Endothelial cell of hepatic sinusoid (primary cell): ENCODE results near the gene HSD17B2.
"Not testable (repeated sequence)": the region's sequence is repeated elsewhere in the genome, so short reads cannot be mapped to it uniquely, and the experiment has no call there.

Experiments used
- in situ Hi-C: cut with HindIII; loops from 2 replicates; pipeline ENCODE4 v1.10.0; 2017; ENCODE audit warnings: low sequenced_read_pairs

Gene HSD17B2, protein sequence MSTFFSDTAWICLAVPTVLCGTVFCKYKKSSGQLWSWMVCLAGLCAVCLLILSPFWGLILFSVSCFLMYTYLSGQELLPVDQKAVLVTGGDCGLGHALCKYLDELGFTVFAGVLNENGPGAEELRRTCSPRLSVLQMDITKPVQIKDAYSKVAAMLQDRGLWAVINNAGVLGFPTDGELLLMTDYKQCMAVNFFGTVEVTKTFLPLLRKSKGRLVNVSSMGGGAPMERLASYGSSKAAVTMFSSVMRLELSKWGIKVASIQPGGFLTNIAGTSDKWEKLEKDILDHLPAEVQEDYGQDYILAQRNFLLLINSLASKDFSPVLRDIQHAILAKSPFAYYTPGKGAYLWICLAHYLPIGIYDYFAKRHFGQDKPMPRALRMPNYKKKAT

GRCh38 chr16:82034981-82035612, at the start of gene HSD17B2:
Gene HSD17B2 (plus strand): TSS chr16:82035253. CDS start chr16:82035425, 172 bp downstream.
- in situ Hi-C loops: no loop called here

DNA sequence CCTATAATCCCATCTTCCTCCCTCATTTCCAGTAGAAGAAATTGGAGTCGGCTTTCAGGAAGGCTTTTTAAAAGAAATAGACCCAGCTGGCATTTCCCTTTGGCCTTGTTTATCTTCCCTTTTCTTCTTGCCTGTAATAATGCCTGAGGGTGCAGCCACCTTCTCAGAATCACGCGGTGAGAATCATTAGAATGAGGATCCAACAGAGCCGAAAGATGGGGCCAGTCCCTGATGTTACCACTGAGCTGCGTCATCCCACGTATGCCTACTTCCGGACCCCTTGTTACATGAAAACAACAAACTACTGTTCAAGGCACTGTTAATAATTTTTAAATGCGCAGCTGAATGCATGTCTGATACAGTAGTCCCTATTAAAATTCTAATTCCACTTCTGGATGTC, 47.9 kb upstream of the HSD17B2 start:
- in situ Hi-C loops: no loop called here

DNA sequence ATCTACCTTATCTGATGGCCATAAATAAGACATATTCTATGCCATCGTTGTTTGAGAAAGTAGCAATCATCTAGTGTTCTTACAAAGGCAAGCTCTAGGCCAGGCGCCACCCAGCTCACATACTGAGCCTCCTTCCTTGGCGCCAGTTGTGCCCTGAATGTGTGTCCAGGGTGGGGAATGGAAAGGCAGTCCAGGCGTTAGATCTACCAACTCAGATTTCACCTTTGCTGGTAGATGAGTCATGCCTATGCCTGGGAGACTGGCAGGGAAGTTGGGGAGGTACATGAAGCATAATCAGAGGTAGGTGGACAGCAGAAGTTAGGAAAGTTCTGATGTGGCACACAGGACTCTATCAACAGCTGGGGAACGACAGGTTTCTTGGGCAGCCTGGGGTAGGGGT, 47.3 kb upstream of the HSD17B2 start:
- in situ Hi-C loops: no loop called here

DNA sequence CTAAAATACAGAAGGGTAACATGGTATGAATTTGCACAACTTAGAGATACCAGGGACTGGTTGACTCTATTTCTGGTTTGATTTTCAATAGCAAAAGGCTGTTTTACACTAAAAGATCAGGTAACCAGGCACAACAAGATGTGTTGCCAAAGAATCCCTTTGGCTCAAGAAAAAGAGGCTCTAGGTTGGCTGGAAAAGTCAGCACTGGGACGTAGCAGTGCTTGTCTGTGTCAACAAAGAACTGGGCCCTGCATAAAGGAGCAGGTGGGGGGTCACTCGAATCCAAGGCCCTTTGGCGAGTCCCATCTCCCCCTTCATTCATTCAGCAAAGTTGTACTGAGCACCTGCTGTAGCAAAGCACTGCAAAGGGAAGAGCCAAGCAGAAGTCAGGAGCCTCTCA, 42.2 kb upstream of the HSD17B2 start:
- in situ Hi-C loops: no loop called here

DNA sequence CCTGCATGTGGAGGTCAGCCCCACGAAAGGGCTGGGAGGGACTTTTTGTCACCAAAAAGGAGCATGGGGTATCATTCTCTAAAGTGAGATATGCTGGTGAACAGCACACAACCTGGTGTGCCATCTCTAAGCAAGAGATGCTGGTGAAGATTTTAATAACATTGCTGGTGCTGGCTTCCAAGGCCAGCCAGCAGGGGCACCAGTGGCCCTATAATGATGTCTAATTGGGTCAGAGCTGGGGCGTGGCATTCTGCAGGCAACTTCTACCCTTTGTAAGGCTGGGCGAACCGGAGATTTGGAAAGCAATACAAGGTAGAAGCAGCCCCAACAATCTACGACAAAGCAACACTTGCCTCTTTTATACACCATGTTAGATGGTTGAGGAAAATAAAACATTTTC, 40.6 kb upstream of the HSD17B2 start:
- in situ Hi-C loops: no loop called here

GRCh38 chr16:81995651-81996050, 39.4 kb upstream of the HSD17B2 start:
- in situ Hi-C loops: no loop called here

GRCh38 chr16:81996664-81997509, 38.2 kb upstream of the HSD17B2 start:
- in situ Hi-C loops: no loop called here

DNA sequence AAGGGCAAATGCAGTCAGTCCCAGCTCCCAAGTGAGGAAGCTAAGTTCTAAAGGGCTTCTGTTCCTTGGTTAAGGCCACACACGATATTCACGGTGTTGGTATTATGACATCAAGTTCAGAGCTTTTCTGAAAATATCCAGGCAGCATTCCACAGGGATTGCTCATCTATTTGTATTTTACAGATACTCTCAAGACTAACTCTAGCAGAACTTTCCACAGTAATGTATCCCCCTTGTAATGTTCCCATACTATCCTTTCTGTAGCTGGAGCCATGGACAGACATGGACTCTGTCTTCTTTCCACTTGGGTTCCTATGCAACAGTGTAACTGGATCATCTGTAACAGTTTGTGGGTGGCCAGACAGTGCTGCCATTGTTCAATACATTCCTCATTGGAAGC, 37.3 kb upstream of the HSD17B2 start:
- in situ Hi-C loops: no loop called here

- in situ Hi-C loops: no loop called here
Measured at GRCh38 chr16:82002831-82003230, 32.2 kb upstream of the HSD17B2 start.

DNA sequence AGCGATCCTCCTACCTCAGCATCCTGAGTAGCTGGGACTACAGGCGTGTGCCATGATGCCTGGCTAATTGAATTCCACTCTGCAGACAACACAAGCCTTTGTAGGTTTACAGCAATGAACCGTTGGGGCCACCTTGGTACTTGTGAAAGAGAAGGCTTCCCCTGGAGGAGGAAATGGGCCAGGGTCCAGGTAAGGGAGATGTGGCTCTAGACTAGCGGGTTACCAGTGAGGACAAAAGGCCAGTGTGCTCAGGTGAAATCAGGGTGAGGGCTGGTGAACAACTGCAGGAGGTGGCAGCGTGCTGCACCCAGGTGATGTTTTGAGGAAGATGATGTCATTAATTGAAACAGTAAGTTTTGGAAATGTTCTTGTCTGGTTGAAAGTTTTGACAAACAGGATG, 30.5 kb upstream of the HSD17B2 start:
- in situ Hi-C loops: no loop called here

- in situ Hi-C loops: no loop called here
Measured at GRCh38 chr16:82005027-82005830, 29.8 kb upstream of the HSD17B2 start.

- in situ Hi-C loops: no loop called here
Measured at GRCh38 chr16:82006036-82006435, 29.0 kb upstream of the HSD17B2 start.

DNA sequence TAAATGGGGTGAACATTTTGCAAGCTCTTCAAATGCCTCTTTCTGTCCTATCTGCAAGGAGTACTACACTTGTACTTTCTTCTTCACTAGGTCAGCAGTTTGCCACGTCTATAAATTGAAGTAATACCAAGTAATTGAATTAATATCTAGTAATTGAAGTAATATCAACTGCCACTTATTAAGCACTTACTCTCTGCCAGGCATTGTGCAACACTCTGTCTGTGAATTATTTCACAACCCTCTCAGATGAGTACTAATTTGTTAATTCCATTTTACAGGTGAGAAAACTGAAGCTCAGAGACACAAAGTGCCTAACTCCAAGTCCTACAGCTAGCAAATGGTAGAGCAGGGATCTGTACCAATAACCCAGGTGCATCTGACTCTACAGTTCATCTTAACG, 27.9 kb upstream of the HSD17B2 start:
- in situ Hi-C loops: no loop called here

GRCh38 chr16:82008957-82009592, 26.0 kb upstream of the HSD17B2 start:
- in situ Hi-C loops: no loop called here

GRCh38 chr16:82009789-82010188, 25.3 kb upstream of the HSD17B2 start:
- in situ Hi-C loops: not testable (repeated sequence)

DNA sequence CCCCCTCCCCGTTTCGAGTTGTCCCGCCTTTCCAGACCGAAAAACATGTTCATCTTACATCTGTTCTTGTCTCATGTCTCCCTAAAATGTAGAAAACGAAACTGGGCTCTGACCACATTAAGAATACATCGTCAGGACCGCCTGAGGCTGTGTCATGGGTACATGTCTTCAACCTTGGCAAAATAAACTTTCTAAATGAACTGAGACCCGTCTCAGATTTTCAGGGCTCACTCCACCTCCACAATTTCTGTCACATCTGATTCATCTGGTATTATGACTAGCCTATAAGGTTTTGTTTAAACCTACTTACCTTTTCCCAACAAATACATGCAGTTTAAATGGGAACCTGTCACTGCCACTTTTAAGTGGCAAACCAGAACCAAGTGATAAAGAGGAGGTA, 24.4 kb upstream of the HSD17B2 start:
- in situ Hi-C loops: no loop called here

DNA sequence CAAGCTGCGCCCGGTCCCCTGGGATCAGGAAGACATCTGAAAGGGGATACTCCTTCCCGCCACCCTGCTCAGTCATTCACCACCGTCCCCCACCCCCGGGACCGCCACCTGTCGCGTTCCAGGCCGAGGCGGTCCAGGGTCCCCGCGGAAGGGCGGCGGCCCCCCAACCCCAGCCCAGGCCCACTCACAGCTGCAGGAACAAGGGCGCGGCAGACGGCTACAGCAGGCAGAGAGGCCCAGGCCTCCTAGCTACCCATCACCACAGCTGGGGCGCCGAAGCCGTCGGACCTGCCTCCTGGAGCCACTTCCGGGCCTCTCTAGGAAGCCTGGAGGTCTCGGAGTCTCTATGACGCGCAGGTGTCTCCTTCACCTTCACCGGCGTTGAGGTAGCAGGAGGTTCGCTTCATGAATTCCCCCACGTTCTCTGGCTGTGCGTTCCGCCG, 23.8 kb upstream of the HSD17B2 start, which contains the start of gene SDR42E1:
Gene SDR42E1 (minus strand): TSS at position 272 of the 443 bp plus-strand sequence. CDS start 10,612 bp downstream, outside the sequence.
- in situ Hi-C loops: no loop called here

- in situ Hi-C loops: no loop called here
Measured at GRCh38 chr16:82013139-82013538, 21.9 kb upstream of the HSD17B2 start.

DNA sequence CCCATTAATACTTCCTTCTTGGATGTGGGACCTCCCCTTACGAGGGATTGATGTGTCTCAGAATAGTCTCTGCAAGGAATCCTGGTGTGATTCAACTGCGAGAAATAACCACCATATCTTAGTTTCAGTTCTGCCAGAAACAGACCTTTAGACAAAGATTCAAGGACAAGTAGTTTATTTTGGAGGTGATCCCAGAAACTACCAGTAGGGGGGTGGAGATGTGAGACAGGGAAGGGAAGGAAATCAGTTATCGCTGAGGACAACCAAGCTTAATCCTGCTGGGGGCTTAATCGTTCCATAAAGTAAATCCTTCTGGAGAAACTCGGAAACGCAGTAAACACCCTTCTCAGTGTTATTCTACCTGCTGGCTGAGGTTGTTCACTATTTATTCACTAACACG, 18.8 kb upstream of the HSD17B2 start:
- in situ Hi-C loops: no loop called here

GRCh38 chr16:82016964-82017363, 18.1 kb upstream of the HSD17B2 start:
- in situ Hi-C loops: no loop called here
